Stimulated activated CD8-positive, alpha-beta memory T cell treated with anti-CD3 and anti-CD28 coated beads, Interleukin-2, amount 100 ng/mL, for 48 hours (primary cell): ENCODE data around the gene EPG5.
"Not testable (repeated sequence)": the region's sequence is repeated elsewhere in the genome, so short reads cannot be mapped to it uniquely, and the experiment has no call there.

Experiments
- DNase-seq, 2 donors: peaks; one replicate each; pipeline ENCODE4 v3.0.0-alpha.2; 2020; ENCODE audit warnings: low read depth in 2 of 2

The EPG5 gene

GRCh38 chr18:45837283-45838070, 129.7 kb downstream of the EPG5 start:
- peak; percentile 30 to 42 for DNase-seq

- DNase-seq: no peak
These were observed 130.6 kb downstream of the EPG5 start for GRCh38 chr18:45836242-45837205.

- no peak for DNase-seq
These were observed 132.0 kb downstream of the EPG5 start for GRCh38 chr18:45835057-45835636.

GRCh38 chr18:45834306-45834705, 132.8 kb downstream of the EPG5 start:
- DNase-seq: no peak

- no peak for DNase-seq
These were observed 133.3 kb downstream of the EPG5 start for GRCh38 chr18:45833846-45834245.

GRCh38 chr18:45830917-45831316, 136.2 kb downstream of the EPG5 start:
- no peak for DNase-seq

GRCh38 chr18:45829855-45830254, 137.3 kb downstream of the EPG5 start:
- no peak for DNase-seq

- no peak for DNase-seq
These were observed 138.0 kb downstream of the EPG5 start for GRCh38 chr18:45828917-45829811.

GRCh38 chr18:45826716-45827115, 140.4 kb downstream of the EPG5 start:
- not testable (repeated sequence) for DNase-seq

GRCh38 chr18:45826084-45826483, 141.0 kb downstream of the EPG5 start:
- no peak for DNase-seq

- DNase-seq: no peak
These were observed 141.7 kb downstream of the EPG5 start, which contains the start of gene SIGLEC15 for GRCh38 chr18:45825258-45826044. Gene SIGLEC15, plus strand, starts transcription at chr18:45825675. Its CDS starts 54 bp downstream, at chr18:45825729.

GRCh38 chr18:45821711-45822110, 145.4 kb downstream of the EPG5 start:
- no peak for DNase-seq

GRCh38 chr18:45821026-45821425, 146.1 kb downstream of the EPG5 start:
- no peak for DNase-seq

- DNase-seq: no peak
These were observed 146.9 kb downstream of the EPG5 start for GRCh38 chr18:45820106-45820745.

- DNase-seq: not testable (repeated sequence)
These were observed 148.4 kb downstream of the EPG5 start for GRCh38 chr18:45818765-45819164.

- DNase-seq: no peak
These were observed 149.6 kb downstream of the EPG5 start for GRCh38 chr18:45817543-45817942.

GRCh38 chr18:45814733-45815132, 152.4 kb downstream of the EPG5 start:
- not testable (repeated sequence) for DNase-seq

GRCh38 chr18:45807144-45807543, 160.0 kb downstream of the EPG5 start:
- DNase-seq: peak in 1 of 2 donors; percentile 18

- no peak for DNase-seq
These were observed 160.9 kb downstream of the EPG5 start for GRCh38 chr18:45806226-45806625.

GRCh38 chr18:45805551-45805950, 161.6 kb downstream of the EPG5 start:
- no peak for DNase-seq
